BE2C (cell line): ENCODE data around the gene CGB7.
A peak's percentile ranks its signal among the peaks of the same experiment; 100 is the strongest.
"Not testable (repeated sequence)": the region's sequence is repeated elsewhere in the genome, so short reads cannot be mapped to it uniquely, and the experiment has no call there.

Experiments
- DNase-seq: peaks from one replicate; pipeline ENCODE4 v3.0.0-alpha.2; 2020
- H3K27me3 ChIP-seq: fragments of 250-450 bp; sonication (Bioruptor Pico); 2 replicates; pipeline ENCODE4 v1.5.1; 2020; ENCODE audit warnings: mild to moderate bottlenecking
- H3K36me3 ChIP-seq: fragments of 250-450 bp; sonication (Bioruptor Pico); 2 replicates; pipeline ENCODE4 v1.5.1; 2020; ENCODE audit warnings: mild to moderate bottlenecking
- H3K4me1 ChIP-seq: fragments of 250-450 bp; sonication (Bioruptor Pico); 2 replicates; pipeline ENCODE4 v1.5.1; 2020
- H3K4me3 ChIP-seq: 2 replicates; pipeline ENCODE4 v1.5.1; 2011; ENCODE audit warnings: low read depth, low read length
- H3K9me3 ChIP-seq: fragments of 250-450 bp; sonication (Bioruptor Pico); 2 replicates; pipeline ENCODE4 v1.5.1; 2020
- CTCF ChIP-seq: IDR thresholded peaks from 2 replicates; pipeline ENCODE4 v1.5.1; 2012; ENCODE audit warnings: mild to moderate bottlenecking, low read depth, low read length

The CGB7 gene

DNA sequence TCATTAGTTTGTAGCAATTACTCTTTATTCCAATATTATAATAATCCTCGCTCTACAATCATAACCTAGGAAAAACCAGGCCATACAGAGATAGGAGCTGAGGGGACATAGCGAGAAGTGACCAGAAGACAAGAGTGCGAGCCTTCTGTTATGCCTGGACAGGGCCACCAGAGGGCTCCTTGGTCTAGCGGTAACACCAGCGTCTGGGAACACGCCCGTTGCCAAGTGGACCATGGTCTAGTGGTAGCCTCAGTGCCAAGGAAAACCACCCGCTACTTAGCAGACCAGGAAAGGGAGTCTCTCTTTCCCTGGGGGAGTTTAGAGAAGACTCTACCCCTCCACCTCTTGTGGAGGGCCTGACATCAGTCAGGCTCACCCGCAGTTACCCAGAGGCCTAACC lies 17.3 kb upstream of the CGB7 start:
- peaks cover 15% of the 10 kb centered on the region for H3K27me3 ChIP-seq
- peak; percentile 77 for DNase-seq
- peak; percentile 65 for TF ChIP-seq CTCF
- H3K9me3 ChIP-seq, H3K36me3 ChIP-seq, H3K4me1 ChIP-seq, H3K4me3 ChIP-seq: not testable (repeated sequence)

- Histone ChIP-seq H3K36me3 (no peaks in the 10 kb centered on the region), H3K4me3 (no peak overlapping the region), H3K27me3 (peaks cover 15% of the 10 kb centered on the region), H3K9me3 (no peaks in the 10 kb centered on the region), H3K4me1 (no peaks in the 10 kb centered on the region)
- TF ChIP-seq CTCF: peak; percentile 54
- DNase-seq: peak; percentile 63
These were observed 16.2 kb upstream of the CGB7 start for GRCh38 chr19:49073514-49074378.

DNA sequence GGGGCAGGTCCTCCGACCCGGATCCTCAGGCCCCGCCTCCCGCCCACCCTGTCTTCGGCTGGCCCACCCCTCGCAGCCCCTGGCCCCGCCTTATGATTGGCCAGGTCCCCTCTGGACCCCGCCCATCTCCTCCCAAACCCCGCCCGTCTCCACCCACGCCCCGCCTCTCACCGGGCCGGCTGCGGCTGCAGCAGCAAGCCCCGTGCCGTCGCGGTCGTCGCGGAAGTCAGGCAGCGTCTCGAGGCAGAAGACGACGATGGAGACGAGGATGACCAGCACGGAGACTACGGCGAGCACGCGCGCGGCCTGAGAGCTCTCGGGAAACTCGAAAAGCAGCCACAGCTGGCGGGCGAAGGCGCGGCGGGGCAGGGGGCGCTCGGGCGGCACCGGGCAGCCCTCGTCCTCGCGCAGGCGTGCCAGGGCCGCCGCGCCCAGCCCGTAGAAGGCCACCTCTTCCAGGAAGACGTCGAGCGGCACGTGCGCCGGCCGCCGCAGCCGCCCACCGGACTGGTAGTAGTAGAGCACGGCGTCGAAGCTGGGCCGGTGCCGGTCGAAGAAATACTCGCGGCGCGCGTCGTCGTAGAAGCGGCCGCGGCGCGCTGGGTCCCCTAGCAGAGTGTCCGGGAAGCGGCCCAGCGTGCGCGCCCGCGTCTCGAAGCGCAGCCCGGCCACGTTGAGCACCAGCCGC lies 14.5 kb upstream of the CGB7 start:
- H3K27me3 ChIP-seq: peaks cover 15% of the 10 kb centered on the region
- no peaks in the 10 kb centered on the region for H3K4me1 ChIP-seq
- H3K4me3 ChIP-seq: no peak overlapping the region

GRCh38 chr19:49070416-49070815 lies 12.9 kb upstream of the CGB7 start:
- Histone ChIP-seq H3K4me1 (0 out of 2 replicates have a peak, but pooled peaks cover 1% of the 10 kb centered on the region), H3K27me3 (peaks cover 15% of the 10 kb centered on the region), H3K9me3 (no peaks in the 10 kb centered on the region), H3K36me3 (no peaks in the 10 kb centered on the region), H3K4me3 (no peak overlapping the region)
- DNase-seq: no peak
- no peak for TF ChIP-seq CTCF

More for the DNA sequence above, 14.5 kb upstream of the CGB7 start:
- no peaks in the 10 kb centered on the region for H3K36me3 ChIP-seq
- DNase-seq: no peak
- no peaks in the 10 kb centered on the region for H3K9me3 ChIP-seq
- TF ChIP-seq CTCF: no peak

- peaks cover 15% of the 10 kb centered on the region for H3K27me3 ChIP-seq
- no peak for TF ChIP-seq CTCF
- 0 out of 2 replicates have a peak, but pooled peaks cover 3% of the 10 kb centered on the region for H3K4me1 ChIP-seq
- no peaks in the 10 kb centered on the region for H3K9me3 ChIP-seq
- no peak overlapping the region for H3K4me3 ChIP-seq
- DNase-seq: no peak
- H3K36me3 ChIP-seq: no peaks in the 10 kb centered on the region
These were observed 11.5 kb upstream of the CGB7 start for GRCh38 chr19:49069026-49069425.

- Histone ChIP-seq H3K4me3 (no peak overlapping the region), H3K36me3 (no peaks in the 10 kb centered on the region), H3K9me3 (no peaks in the 10 kb centered on the region), H3K4me1 (0 out of 2 replicates have a peak, but pooled peaks cover 3% of the 10 kb centered on the region), H3K27me3 (peaks cover 5% of the 10 kb centered on the region)
- DNase-seq: no peak
- no peak for TF ChIP-seq CTCF
These were observed 10.0 kb upstream of the CGB7 start for GRCh38 chr19:49067554-49067953.
